Pancreas (tissue), 10 donors: Measurements from ENCODE around the gene GPATCH2L. TPM values are rescaled to one million over a fixed set of nuclear protein-coding genes. Genes with fewer than 3 reads are reported as not detected.

Experiments used
- ATAC-seq, 4 donors: fragments of 200-7000 bp; cut with Tn5 transposase; one replicate each; pipeline versions ENCODE4 v1.8.0 to v1.9.1; 2020; ENCODE audit warnings: mild to moderate bottlenecking in 4 of 4, moderate library complexity in 4 of 4
- DNase-seq, 6 donors: peaks; one replicate each; pipeline ENCODE4 v3.0.0-alpha.2; 2020
- FAIRE-seq: peaks from 2 replicates; lab custom pipeline; 2012; peaks lifted over from hg19 to GRCh38; lab: Jason Lieb, UNC
- H3K27ac ChIP-seq, 4 donors: fragments of 200-600 bp; sonication (generic); 1 replicate in 3 of 4; 2 replicates in 1 of 4; pipeline versions ENCODE4 v1.5.0 to v1.8.0; 2020
- H3K27me3 ChIP-seq, 4 donors: fragments of 200-600 bp; one replicate each; pipeline ENCODE4 v1.8.0; 2021
- H3K36me3 ChIP-seq, 3 donors: fragments of 200-600 bp; sonication (generic) in 1 of 3; one replicate each; pipeline versions ENCODE4 v1.5.0 to v1.8.0; 2020 to 2021
- H3K4me1 ChIP-seq, 3 donors: fragments of 200-600 bp; one replicate each; pipeline ENCODE4 v1.8.0; 2021
- H3K4me3 ChIP-seq, 4 donors: fragments of 200-600 bp; sonication (generic) in 2 of 4; one replicate each; pipeline versions ENCODE4 v1.5.0 to v1.8.0; 2020 to 2021
- H3K9me3 ChIP-seq, 4 donors: fragments of 200-600 bp; one replicate each; pipeline ENCODE4 v1.8.0; 2021
- WGBS, 2 donors: extraction: QIAGEN DNeasy Blood & Tissue Kit; methylation state at CpG; one replicate each; pipeline ENCODE4 v1.1.7; 2013; 5-methylcytosine and 5-hydroxymethylcytosine counted together
- intact Hi-C, 3 donors: fragments of 100-400 bp; cut with DNase I; formaldehyde crosslinking; loops; one replicate each; pipeline versions ENCODE4 v1.11.1 to v1.14.2; 2022
- polyA plus RNA-seq, 2 donors: library from polyadenylated mRNA; stranded (reverse); fragments of 200-250 nt; gene quantifications; one replicate each; pipeline ENCODE4 v1.2.3, GENCODE V29; 2013
- total RNA-seq, 6 donors: library from RNA; stranded (reverse); fragmentation: NEBNext Ultra II Directional in 4 of 6; extraction: Animal tissue kit (Norgen Biotek cat#: 25700) in 4 of 6; gene quantifications; one replicate each; pipeline versions ENCODE4 v1.2.1 to v1.2.4, GENCODE V29; 2021 to 2023
- TF ChIP-seq, protein P1 (sequence below), 4 donors: fragments of 200-600 bp; sonication (generic) in 3 of 4; IDR thresholded peaks; one replicate each; pipeline versions ENCODE4 v1.5.0 to v1.8.0; 2021; ENCODE audit warnings: antibody characterized with exemption in 4 of 4
- donor health status: healthy with polysubstance abuse.
- donor health status: DM: no; HTN: no; CAD: no; lungs with moderate emphysema.
- donor health status: DM: no; HTN: no; CAD: no.
- donor health status: control.
- donor health status: control.
- donor health status: Bipolar disorder and iron deficiency.
- donor health status: DM: yes; HTN: yes; CAD: no.
- donor health status: DM: no; HTN: no; CAD: no.
- donor health status: DM: no; HTN: no; CAD: no.
- donor health status: DM: yes; HTN: yes; CAD: no.

The GPATCH2L gene
- total and polyA plus RNA-seq, 8 donors: 3.0 to 29.7 (median 16.7) TPM

DNA sequence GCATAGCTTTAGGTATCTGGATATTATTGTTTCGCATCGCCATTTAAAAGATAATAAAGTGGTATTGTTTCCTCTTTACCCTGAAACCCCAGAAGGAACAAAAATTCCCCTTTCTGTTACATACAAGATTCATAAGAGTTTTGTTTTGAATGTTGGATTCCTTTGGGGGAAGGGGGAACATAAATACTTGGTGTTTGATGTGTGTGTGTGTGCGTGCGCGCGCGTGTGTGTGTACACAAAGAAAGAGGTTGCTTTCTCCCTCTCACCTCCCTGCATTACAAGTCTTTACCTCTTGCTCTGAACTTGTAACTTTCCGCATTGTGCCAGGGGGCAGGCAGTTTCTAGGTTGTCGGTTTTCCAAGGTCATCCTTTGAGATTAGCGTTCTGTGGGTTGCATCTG is 76.4 kb downstream of the GPATCH2L start:
- intact Hi-C loops: no loop called here
- H3K27me3 ChIP-seq: no peaks in the 10 kb centered on the region
- TF ChIP-seq, protein P1, sequence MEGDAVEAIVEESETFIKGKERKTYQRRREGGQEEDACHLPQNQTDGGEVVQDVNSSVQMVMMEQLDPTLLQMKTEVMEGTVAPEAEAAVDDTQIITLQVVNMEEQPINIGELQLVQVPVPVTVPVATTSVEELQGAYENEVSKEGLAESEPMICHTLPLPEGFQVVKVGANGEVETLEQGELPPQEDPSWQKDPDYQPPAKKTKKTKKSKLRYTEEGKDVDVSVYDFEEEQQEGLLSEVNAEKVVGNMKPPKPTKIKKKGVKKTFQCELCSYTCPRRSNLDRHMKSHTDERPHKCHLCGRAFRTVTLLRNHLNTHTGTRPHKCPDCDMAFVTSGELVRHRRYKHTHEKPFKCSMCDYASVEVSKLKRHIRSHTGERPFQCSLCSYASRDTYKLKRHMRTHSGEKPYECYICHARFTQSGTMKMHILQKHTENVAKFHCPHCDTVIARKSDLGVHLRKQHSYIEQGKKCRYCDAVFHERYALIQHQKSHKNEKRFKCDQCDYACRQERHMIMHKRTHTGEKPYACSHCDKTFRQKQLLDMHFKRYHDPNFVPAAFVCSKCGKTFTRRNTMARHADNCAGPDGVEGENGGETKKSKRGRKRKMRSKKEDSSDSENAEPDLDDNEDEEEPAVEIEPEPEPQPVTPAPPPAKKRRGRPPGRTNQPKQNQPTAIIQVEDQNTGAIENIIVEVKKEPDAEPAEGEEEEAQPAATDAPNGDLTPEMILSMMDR (IDR thresholded peaks at IDR 0.05): no peak
- H3K4me3 ChIP-seq: no peak overlapping the region
- ATAC-seq (no peak), FAIRE-seq (no peak), DNase-seq (no peak)
- no peaks in the 10 kb centered on the region for H3K36me3 ChIP-seq
- H3K27ac ChIP-seq: no peak overlapping the region
- H3K4me1 ChIP-seq: no peaks in the 10 kb centered on the region
- H3K9me3 ChIP-seq: no peaks in the 10 kb centered on the region
- 39 to 58% methylated on average over 10 of the region's 10 CpGs for WGBS, 2 donors

DNA sequence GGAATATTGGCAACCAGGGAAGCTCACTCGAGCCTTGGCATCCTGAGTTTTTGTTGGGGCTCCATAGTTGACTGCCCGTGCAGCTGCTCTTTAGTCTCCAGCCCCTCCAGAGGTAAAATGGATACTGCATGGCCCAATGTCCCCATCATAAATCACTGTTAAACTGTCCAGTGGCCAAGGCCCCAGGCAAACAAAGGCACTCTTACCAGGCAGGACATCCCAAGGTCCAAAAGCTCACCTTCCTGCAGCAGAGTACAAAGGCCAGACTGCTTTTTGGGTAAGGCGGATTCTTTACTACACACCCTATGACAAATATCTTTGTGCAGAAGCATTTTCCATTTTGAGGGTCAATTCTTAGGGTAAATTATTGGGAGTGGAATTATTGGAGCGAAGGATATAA is 81.1 kb downstream of the GPATCH2L start:
- H3K9me3 ChIP-seq: no peaks in the 10 kb centered on the region
- no peak overlapping the region for H3K27ac ChIP-seq
- FAIRE-seq: no peak
- no peaks in the 10 kb centered on the region for H3K27me3 ChIP-seq
- 66 to 68% methylated on average over 4 of the region's 4 CpGs for WGBS, 2 donors
- H3K4me1 ChIP-seq: no peaks in the 10 kb centered on the region
- no peak for DNase-seq
- TF ChIP-seq, protein P1 (IDR thresholded peaks at IDR 0.05): no peak
- no peak for ATAC-seq
- no peak overlapping the region for H3K4me3 ChIP-seq
- intact Hi-C loops: no loop called here
- H3K36me3 ChIP-seq: no peaks in the 10 kb centered on the region

DNA sequence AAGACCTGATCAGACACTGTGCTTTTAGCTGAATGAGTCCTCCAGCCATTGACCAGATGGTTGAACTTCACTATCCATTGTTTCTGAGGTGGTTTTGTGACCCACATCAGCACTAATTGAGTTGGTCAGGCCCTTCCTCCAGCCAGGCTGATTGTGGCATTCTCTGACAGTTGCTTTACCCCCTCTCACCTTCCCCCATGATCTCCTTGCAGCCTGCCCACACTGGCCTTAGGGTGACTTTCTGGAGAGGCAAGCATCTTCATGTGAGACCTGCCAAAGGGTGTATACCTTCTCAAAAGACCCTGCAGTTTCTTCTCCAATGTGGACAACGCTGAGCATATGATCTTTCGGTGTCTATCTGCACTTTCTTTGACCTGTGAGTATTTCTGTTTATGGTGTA is 83.9 kb downstream of the GPATCH2L start:
- Histone ChIP-seq H3K36me3 (no peaks in the 10 kb centered on the region), H3K4me1 (no peaks in the 10 kb centered on the region), H3K27ac (no peak overlapping the region), H3K4me3 (no peak overlapping the region), H3K9me3 (no peaks in the 10 kb centered on the region), H3K27me3 (no peaks in the 10 kb centered on the region)
- DNase-seq: no peak
- no peak for ATAC-seq
- TF ChIP-seq, protein P1 (IDR thresholded peaks at IDR 0.05): no peak
- no peak for FAIRE-seq
- intact Hi-C loops: no loop called here
- WGBS, 2 donors: 85 to 86% methylated on average over 2 of the region's 2 CpGs

GRCh38 chr14:76236172-76237130 is 84.7 kb downstream of the GPATCH2L start:
- Histone ChIP-seq H3K4me1 (no peaks in the 10 kb centered on the region), H3K9me3 (no peaks in the 10 kb centered on the region), H3K36me3 (no peaks in the 10 kb centered on the region), H3K4me3 (no peak overlapping the region), H3K27me3 (no peaks in the 10 kb centered on the region), H3K27ac (no peak overlapping the region)
- WGBS, 2 donors: 81 to 90% methylated on average over 13 of the region's 13 CpGs
- ATAC-seq (no peak), DNase-seq (no peak), FAIRE-seq (no peak)
- intact Hi-C loops: no loop called here
- TF ChIP-seq, protein P1 (IDR thresholded peaks at IDR 0.05): no peak
